ENCODE data around the gene ARHGDIB. TPM values are rescaled to one million over a fixed set of nuclear protein-coding genes. Genes with fewer than 3 reads are reported as not detected.

ARHGDIB gene
- total RNA-seq, 4 donors from 2014 or later, result 36.7 to 69.5 (median 48.3) TPM

- H3K36me3 ChIP-seq, result no peaks in the 10 kb centered on the region
- in situ Hi-C loops (cut with MboI; ENCODE audit: low pct_ligation_motif_present in 1 of 4, low pct_unique_long_range_greater_than_20kb in 1 of 4, low sequenced_read_pairs in 3 of 4) (no loop called here), intact Hi-C loops (cut with DNase I; ENCODE audit: low total_unique reads) (no loop called here)
- TF ChIP-seq POLR2A (IDR thresholded peaks at IDR 0.05) (no peak), EP300 (IDR thresholded peaks at IDR 0.05; ENCODE audit: low read depth) (no peak), POLR2AphosphoS5 (IDR thresholded peaks at IDR 0.05) (no peak)
- TF ChIP-seq, protein P1, sequence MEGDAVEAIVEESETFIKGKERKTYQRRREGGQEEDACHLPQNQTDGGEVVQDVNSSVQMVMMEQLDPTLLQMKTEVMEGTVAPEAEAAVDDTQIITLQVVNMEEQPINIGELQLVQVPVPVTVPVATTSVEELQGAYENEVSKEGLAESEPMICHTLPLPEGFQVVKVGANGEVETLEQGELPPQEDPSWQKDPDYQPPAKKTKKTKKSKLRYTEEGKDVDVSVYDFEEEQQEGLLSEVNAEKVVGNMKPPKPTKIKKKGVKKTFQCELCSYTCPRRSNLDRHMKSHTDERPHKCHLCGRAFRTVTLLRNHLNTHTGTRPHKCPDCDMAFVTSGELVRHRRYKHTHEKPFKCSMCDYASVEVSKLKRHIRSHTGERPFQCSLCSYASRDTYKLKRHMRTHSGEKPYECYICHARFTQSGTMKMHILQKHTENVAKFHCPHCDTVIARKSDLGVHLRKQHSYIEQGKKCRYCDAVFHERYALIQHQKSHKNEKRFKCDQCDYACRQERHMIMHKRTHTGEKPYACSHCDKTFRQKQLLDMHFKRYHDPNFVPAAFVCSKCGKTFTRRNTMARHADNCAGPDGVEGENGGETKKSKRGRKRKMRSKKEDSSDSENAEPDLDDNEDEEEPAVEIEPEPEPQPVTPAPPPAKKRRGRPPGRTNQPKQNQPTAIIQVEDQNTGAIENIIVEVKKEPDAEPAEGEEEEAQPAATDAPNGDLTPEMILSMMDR (IDR thresholded peaks at IDR 0.05), result no peak
- DNase-seq, result peak; percentile 18
- H3K27me3 ChIP-seq, result no peaks in the 10 kb centered on the region
- 74 to 100% methylated on average over 1 to 4 of the region's 4 CpGs for WGBS, 2 donors (ENCODE audit: low coverage in 1 of 2)
- H3K4me3 ChIP-seq, result no peak overlapping the region
- H3K27ac ChIP-seq, result peak overlapping the region in 1 of 4 donors; percentile 37
- peaks cover 0 to 23% (median 6%) of the 10 kb centered on the region in 4 donors for H3K4me1 ChIP-seq
- no peaks in the 10 kb centered on the region for H3K9me3 ChIP-seq
Measured at GRCh38 chr12:14913381-14913781, 48.0 kb downstream of the ARHGDIB start.

DNA sequence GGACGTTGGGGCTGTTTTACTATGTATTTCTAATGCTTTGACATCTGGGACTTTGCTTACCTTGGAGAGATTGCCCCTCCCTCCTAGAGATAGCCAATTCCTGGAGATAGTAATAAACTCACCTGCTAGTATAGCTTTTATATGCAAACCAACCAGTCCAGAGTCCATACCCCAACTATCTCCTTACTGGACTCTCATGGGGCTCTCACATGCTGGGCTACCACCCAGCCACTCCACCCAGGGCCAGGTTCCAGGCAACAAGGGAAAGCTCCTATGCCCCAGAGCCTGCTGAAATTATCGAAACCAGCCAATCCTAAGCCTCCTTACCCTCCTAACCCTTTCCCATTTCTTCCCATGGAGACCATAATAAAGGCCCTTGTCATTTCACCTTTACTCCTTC is 50.3 kb downstream of the ARHGDIB start:
- intact Hi-C loops (cut with DNase I; ENCODE audit: low total_unique reads), result no loop called here

DNA sequence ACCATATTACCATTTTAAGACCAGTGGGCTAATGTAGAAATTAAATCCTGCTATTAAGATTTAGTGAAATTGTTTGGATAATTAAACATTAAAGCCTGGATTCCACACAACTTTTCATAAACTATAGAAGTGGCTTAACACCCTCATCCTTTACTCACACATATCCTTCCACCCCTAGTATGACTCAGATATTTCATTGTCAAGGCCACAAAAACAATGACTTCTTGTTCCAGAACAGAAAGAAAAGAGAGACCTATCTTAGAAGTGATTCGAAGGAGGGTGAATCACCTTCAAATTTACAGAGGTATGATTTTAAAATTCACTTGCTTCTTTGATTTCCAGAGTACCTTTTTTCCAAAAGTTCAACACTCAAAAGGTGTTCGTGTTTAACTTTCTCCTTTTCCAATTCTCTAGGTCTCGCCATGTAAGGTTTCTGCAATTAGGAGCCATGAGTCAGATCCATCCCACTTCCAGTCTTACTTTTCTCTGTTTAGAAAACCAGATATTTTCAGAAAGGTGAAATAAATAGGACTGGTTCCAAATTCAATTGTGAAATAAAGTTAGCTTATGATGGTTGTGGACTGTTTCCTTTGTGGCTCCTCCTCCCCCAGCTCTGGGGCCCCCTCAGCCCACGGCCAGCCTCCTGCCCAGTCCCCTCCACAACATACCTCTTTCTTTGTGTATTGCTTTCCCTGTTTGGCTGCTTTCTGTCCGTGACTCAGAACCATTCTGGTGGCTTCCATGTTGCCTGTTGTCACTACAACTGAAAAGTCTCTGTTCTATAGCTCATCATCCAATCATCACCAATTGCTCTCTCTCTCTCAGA is 51.1 kb downstream of the ARHGDIB start:
- no peak overlapping the region for H3K27ac ChIP-seq
- peaks cover 0 to 23% (median 6%) of the 10 kb centered on the region in 4 donors for H3K4me1 ChIP-seq
- TF ChIP-seq, protein P1 (IDR thresholded peaks at IDR 0.05), result no peak
- no peak for TF ChIP-seq POLR2A (IDR thresholded peaks at IDR 0.05)
- TF ChIP-seq POLR2AphosphoS5 (IDR thresholded peaks at IDR 0.05), result no peak
- no peak for TF ChIP-seq EP300 (IDR thresholded peaks at IDR 0.05; ENCODE audit: low read depth)
- no peak for DNase-seq
- WGBS, 2 donors (ENCODE audit: low coverage in 1 of 2), result 83 to 84% methylated on average over 4 to 5 of the region's 5 CpGs
- no peaks in the 10 kb centered on the region for H3K27me3 ChIP-seq
- no peaks in the 10 kb centered on the region for H3K9me3 ChIP-seq
- H3K4me3 ChIP-seq, result no peak overlapping the region
- H3K36me3 ChIP-seq, result no peaks in the 10 kb centered on the region
- in situ Hi-C loops (cut with MboI; ENCODE audit: low pct_ligation_motif_present in 1 of 4, low pct_unique_long_range_greater_than_20kb in 1 of 4, low sequenced_read_pairs in 3 of 4) (no loop called here), intact Hi-C loops (cut with DNase I; ENCODE audit: low total_unique reads) (no loop called here)

More for the DNA sequence above, 50.3 kb downstream of the ARHGDIB start:
- WGBS, 2 donors (ENCODE audit: low coverage in 1 of 2), result 0 to 79% methylated on average over 1 to 2 of the region's 2 CpGs
- peak; percentile 23 for DNase-seq
- H3K36me3 ChIP-seq, result no peaks in the 10 kb centered on the region
- no peaks in the 10 kb centered on the region for H3K9me3 ChIP-seq
- peaks cover 0 to 23% (median 6%) of the 10 kb centered on the region in 4 donors for H3K4me1 ChIP-seq
- no peak overlapping the region for H3K4me3 ChIP-seq
- no peak overlapping the region for H3K27ac ChIP-seq
- H3K27me3 ChIP-seq, result no peaks in the 10 kb centered on the region
- in situ Hi-C loops (cut with MboI; ENCODE audit: low pct_ligation_motif_present in 1 of 4, low pct_unique_long_range_greater_than_20kb in 1 of 4, low sequenced_read_pairs in 3 of 4), result no loop called here
- TF ChIP-seq EP300 (IDR thresholded peaks at IDR 0.05; ENCODE audit: low read depth) (no peak), POLR2A (IDR thresholded peaks at IDR 0.05) (no peak)
- TF ChIP-seq, protein P1 (IDR thresholded peaks at IDR 0.05), result no peak

DNA sequence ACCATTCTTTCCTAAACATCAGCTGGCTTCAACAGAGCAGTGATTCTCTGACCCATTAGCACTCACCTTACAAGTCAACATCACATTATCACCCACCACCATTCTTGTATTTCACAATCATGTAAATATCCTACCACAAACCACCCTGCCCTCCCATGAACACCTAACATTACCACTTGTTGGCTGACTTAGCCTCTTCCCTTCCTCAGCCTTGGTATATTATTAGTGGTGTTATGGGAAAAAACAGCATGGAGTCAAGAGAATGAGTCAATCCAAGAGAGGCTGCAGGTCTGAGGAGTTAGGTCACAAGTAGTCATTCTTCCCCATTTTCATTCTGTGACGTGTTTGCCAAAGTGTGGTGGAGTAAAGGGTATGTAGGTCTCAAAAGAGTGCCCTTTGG is 53.4 kb downstream of the ARHGDIB start:
- H3K27ac ChIP-seq, result no peak overlapping the region
- H3K27me3 ChIP-seq, result no peaks in the 10 kb centered on the region
- H3K4me3 ChIP-seq, result no peak overlapping the region
- DNase-seq, result no peak
- intact Hi-C loops (cut with DNase I; ENCODE audit: low total_unique reads), result no loop called here
- no peaks in the 10 kb centered on the region for H3K9me3 ChIP-seq
- peaks cover 0 to 10% (median under 1%) of the 10 kb centered on the region in 4 donors for H3K4me1 ChIP-seq
- TF ChIP-seq POLR2A (IDR thresholded peaks at IDR 0.05) (no peak), EP300 (IDR thresholded peaks at IDR 0.05; ENCODE audit: low read depth) (no peak), POLR2AphosphoS5 (IDR thresholded peaks at IDR 0.05) (no peak)
- TF ChIP-seq, protein P1 (IDR thresholded peaks at IDR 0.05), result no peak
- H3K36me3 ChIP-seq, result no peaks in the 10 kb centered on the region
- in situ Hi-C loops (cut with MboI; ENCODE audit: low pct_ligation_motif_present in 1 of 4, low pct_unique_long_range_greater_than_20kb in 1 of 4, low sequenced_read_pairs in 3 of 4), result no loop called here
- 75 to 85% methylated on average over 1 of the region's 1 CpG for WGBS, 2 donors (ENCODE audit: low coverage in 1 of 2)

Data from transverse colon (tissue), 4 donors.